Right atrium auricular region (tissue), 2 donors: ENCODE results near the gene SLIT3. TPM values are rescaled to one million over a fixed set of nuclear protein-coding genes. Genes with fewer than 3 reads are reported as not detected.

Experiments used
- DNase-seq: peaks from one replicate; pipeline ENCODE4 v3.0.0-alpha.2; 2019; ENCODE audit warnings: low spot score
- H3K27ac ChIP-seq, 2 donors: fragments of 200-600 bp; sonication (generic); 1 replicate in 1 of 2; 2 replicates in 1 of 2; pipeline ENCODE4 v1.5.1; 2016 to 2019
- H3K27me3 ChIP-seq, 2 donors: fragments of 200-600 bp; sonication (generic); one replicate each; pipeline versions ENCODE4 v1.5.1 to v1.6.0; 2017 to 2019
- H3K36me3 ChIP-seq: fragments of 200-600 bp; sonication (generic); one replicate; pipeline ENCODE4 v1.5.1; 2016
- H3K4me1 ChIP-seq, 2 donors: fragments of 200-600 bp; sonication (generic); one replicate each; pipeline versions ENCODE4 v1.5.1 to v1.6.0; 2017 to 2019
- H3K4me3 ChIP-seq, 2 donors: fragments of 200-600 bp; sonication (generic); 1 replicate in 1 of 2; 2 replicates in 1 of 2; pipeline ENCODE4 v1.5.1; 2017 to 2019; ENCODE audit warnings: mild to moderate bottlenecking in 1 of 2, moderate library complexity in 1 of 2
- H3K9me3 ChIP-seq, 2 donors: fragments of 200-600 bp; sonication (generic); one replicate each; pipeline ENCODE4 v1.5.1; 2019
- total RNA-seq, 2 donors: library from RNA; depleted of rRNA; stranded (reverse); fragments of >200 nt; gene quantifications; one replicate each; pipeline ENCODE4 v1.1.0, GENCODE V29; 2016
- TF ChIP-seq, protein P1 (sequence below), 2 donors: fragments of 200-600 bp; sonication (generic); IDR thresholded peaks; one replicate each; pipeline ENCODE4 v1.5.1; 2019; ENCODE audit warnings: antibody characterized with exemption in 2 of 2

Gene SLIT3
- total RNA-seq, 2 donors from 2014 or later: 66.1 to 85.8 TPM

DNA sequence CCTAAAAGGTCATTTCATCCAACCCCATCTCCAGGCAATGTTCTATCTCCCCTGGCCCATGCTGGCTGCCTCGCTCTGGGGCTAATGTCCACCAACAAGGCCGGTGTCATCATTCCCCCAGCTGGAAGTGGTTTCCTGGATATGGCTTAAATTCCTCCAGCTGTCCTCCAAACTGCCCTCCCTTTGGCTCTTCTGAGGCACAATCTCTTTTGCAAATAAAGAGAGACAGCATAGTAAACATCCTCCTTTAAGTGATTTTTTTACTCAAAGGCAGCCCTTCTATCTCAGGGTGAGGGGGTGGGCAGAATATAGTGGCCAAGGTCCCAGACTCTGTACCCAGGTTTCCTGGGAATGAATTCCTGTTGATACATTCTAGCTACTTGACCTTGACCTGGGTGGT is 604.3 kb downstream of the SLIT3 start:
- no peak overlapping the region for H3K27ac ChIP-seq
- TF ChIP-seq, protein P1, sequence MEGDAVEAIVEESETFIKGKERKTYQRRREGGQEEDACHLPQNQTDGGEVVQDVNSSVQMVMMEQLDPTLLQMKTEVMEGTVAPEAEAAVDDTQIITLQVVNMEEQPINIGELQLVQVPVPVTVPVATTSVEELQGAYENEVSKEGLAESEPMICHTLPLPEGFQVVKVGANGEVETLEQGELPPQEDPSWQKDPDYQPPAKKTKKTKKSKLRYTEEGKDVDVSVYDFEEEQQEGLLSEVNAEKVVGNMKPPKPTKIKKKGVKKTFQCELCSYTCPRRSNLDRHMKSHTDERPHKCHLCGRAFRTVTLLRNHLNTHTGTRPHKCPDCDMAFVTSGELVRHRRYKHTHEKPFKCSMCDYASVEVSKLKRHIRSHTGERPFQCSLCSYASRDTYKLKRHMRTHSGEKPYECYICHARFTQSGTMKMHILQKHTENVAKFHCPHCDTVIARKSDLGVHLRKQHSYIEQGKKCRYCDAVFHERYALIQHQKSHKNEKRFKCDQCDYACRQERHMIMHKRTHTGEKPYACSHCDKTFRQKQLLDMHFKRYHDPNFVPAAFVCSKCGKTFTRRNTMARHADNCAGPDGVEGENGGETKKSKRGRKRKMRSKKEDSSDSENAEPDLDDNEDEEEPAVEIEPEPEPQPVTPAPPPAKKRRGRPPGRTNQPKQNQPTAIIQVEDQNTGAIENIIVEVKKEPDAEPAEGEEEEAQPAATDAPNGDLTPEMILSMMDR (IDR thresholded peaks at IDR 0.05): no peak
- peaks cover 0 to 21% of the 10 kb centered on the region in 2 donors for H3K4me1 ChIP-seq
- no peak for DNase-seq
- H3K9me3 ChIP-seq: no peaks in the 10 kb centered on the region
- no peaks in the 10 kb centered on the region for H3K27me3 ChIP-seq
- peaks cover 21% of the 10 kb centered on the region for H3K36me3 ChIP-seq
- no peak overlapping the region for H3K4me3 ChIP-seq

DNA sequence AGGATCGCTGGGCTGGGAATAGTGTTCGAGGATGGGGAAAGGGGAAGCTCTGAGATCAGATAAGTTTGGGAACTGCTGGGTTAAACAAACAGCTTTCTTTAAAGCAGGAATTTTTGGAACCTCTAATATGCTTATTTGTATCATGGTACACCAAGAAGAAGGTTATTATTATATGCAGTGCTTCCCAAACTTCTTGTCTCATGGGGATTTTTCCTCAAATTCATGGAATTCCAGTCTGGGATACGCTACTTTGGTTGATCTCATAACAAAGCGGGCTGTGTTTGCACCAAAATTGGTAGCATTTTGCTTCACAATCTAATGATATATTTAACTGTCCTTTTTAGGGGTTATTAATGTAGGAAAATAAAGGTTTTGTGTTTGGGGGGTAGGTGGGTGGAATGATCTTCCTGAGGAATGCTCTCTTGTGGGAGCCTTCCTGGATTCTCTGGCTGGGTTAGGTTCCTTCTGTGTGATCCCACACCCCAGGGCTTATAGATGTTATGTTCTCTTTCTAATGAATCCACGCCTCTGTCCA is 605.6 kb downstream of the SLIT3 start:
- DNase-seq: no peak
- peaks cover 0 to 21% of the 10 kb centered on the region in 2 donors for H3K4me1 ChIP-seq
- TF ChIP-seq, protein P1 (IDR thresholded peaks at IDR 0.05): no peak
- no peak overlapping the region for H3K27ac ChIP-seq
- no peak overlapping the region for H3K4me3 ChIP-seq
- no peaks in the 10 kb centered on the region for H3K27me3 ChIP-seq
- H3K9me3 ChIP-seq: no peaks in the 10 kb centered on the region
- H3K36me3 ChIP-seq: peaks cover 25% of the 10 kb centered on the region

DNA sequence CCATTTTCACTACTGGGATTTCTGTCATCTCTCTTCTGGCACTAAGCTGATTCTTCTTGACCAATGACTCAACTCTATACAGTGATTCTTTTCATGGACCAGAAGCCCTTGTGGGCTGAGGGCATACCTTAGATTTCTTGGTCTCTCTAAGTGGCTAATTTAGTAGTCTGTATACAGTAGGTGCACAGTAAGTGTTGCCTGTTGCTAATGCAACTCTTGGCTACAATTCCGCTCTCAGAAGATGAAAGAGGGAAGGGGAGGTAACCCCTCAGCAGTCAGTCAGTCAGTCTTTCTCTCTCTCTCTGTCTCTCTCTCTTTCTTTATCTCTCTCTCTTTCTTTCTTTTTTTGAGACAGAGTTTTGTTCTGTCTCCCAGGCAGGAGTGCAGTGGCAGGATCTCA is 606.6 kb downstream of the SLIT3 start:
- no peak overlapping the region for H3K4me3 ChIP-seq
- H3K36me3 ChIP-seq: peaks cover 20% of the 10 kb centered on the region
- no peak overlapping the region for H3K27ac ChIP-seq
- no peak for DNase-seq
- H3K9me3 ChIP-seq: no peaks in the 10 kb centered on the region
- TF ChIP-seq, protein P1 (IDR thresholded peaks at IDR 0.05): no peak
- H3K4me1 ChIP-seq: peaks cover 0 to 18% of the 10 kb centered on the region in 2 donors
- no peaks in the 10 kb centered on the region for H3K27me3 ChIP-seq

DNA sequence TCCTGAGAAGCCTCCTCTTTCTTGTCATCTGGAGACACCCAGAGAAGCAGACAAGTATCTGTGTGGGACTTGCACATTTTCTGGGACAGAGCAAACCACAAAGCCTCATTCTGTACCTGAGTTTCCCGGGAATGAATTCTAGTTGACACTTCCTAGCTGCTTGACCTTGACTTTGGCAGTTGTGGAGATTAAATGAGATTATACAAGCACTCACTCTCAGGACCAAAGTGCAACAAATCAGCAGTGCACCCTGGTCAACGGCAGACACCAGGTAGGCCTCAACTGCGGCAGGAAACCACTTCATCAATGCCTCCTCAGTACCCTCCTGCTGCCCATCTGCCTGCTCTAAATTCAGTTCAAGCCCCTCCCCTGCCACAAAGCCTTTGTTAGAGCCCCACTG is 607.1 kb downstream of the SLIT3 start:
- Histone ChIP-seq H3K9me3 (no peaks in the 10 kb centered on the region), H3K4me3 (no peak overlapping the region), H3K4me1 (peaks cover 0 to 14% of the 10 kb centered on the region in 2 donors), H3K27ac (no peak overlapping the region), H3K36me3 (peaks cover 20% of the 10 kb centered on the region), H3K27me3 (no peaks in the 10 kb centered on the region)
- DNase-seq: no peak
- TF ChIP-seq, protein P1 (IDR thresholded peaks at IDR 0.05): no peak

DNA sequence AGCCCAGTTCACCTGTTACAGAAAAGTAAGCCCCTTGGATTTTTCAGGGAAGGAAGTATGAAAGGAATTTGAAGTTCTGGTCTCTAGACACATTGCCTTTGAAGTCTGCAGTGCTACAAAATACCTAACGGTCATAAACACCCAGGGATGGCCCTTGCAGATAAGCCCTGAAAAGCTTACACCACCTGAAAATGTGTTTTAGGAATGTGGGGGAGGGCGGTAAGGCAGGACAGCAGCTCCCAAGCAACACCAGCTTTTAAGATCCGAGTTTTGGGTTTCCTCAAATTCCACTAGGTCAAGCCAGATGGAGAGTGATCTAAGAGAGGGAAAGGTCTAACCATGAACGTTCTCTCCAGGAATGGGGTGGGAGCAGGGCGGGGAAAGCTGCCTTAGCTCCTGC is 607.6 kb downstream of the SLIT3 start:
- no peak for DNase-seq
- H3K4me1 ChIP-seq: peaks cover 0 to 9% of the 10 kb centered on the region in 2 donors
- no peak overlapping the region for H3K27ac ChIP-seq
- TF ChIP-seq, protein P1 (IDR thresholded peaks at IDR 0.05): no peak
- H3K4me3 ChIP-seq: no peak overlapping the region
- no peaks in the 10 kb centered on the region for H3K9me3 ChIP-seq
- no peaks in the 10 kb centered on the region for H3K27me3 ChIP-seq
- peaks cover 20% of the 10 kb centered on the region for H3K36me3 ChIP-seq

DNA sequence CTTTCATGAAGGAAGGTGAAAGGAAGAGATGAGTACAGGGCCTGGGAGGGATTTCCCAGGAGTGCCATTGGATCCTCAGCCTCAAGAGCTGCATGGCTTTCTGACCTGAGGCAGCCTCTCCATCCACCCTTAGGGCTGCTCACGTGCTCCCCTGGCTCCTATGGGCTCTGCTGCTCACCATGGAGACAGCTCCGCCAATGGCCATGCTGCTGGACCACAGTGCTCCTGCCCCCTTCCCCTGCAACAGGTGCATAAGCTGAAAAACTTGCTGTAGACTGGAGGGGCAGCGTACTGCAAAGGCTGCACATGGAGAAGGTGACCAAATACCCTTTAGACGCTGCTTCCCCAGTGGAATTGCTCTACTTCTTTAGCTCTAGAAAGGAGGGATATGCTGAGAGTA is 609.0 kb downstream of the SLIT3 start:
- no peak for DNase-seq
- H3K4me1 ChIP-seq: peaks cover 0 to 2% of the 10 kb centered on the region in 2 donors
- no peaks in the 10 kb centered on the region for H3K27me3 ChIP-seq
- H3K4me3 ChIP-seq: no peak overlapping the region
- H3K9me3 ChIP-seq: no peaks in the 10 kb centered on the region
- no peak overlapping the region for H3K27ac ChIP-seq
- TF ChIP-seq, protein P1 (IDR thresholded peaks at IDR 0.05): no peak
- peaks cover 20% of the 10 kb centered on the region for H3K36me3 ChIP-seq
